HAP-1 (cell line): Measurements from ENCODE around the gene LAMTOR4.
A peak's percentile ranks its signal among the peaks of the same experiment; 100 is the strongest.
"Not testable (repeated sequence)": the region's sequence is repeated elsewhere in the genome, so short reads cannot be mapped to it uniquely, and the experiment has no call there.

ENCODE experiments used
- DNase-seq, 2 experiments: peaks; one replicate each; pipeline ENCODE4 v3.0.0-alpha.2; 2016 to 2020; ENCODE audit warnings: low spot score in 2 of 2
- H3K27me3 ChIP-seq: fragments of 250-450 bp; sonication (Bioruptor Pico); 2 replicates; pipeline ENCODE4 v1.5.1; 2020; ENCODE audit warnings: low read depth, mild to moderate bottlenecking, moderate library complexity
- H3K36me3 ChIP-seq: fragments of 250-450 bp; sonication (Bioruptor Pico); replicated peaks from 2 replicates; pipeline ENCODE4 v1.5.1; 2020; ENCODE audit warnings: mild to moderate bottlenecking
- H3K4me1 ChIP-seq: fragments of 250-450 bp; sonication (Bioruptor Pico); 2 replicates; pipeline ENCODE4 v1.5.1; 2020; ENCODE audit warnings: mild to moderate bottlenecking
- H3K4me3 ChIP-seq: fragments of 250-450 bp; sonication (Bioruptor Pico); 2 replicates; pipeline ENCODE4 v1.5.1; 2020; ENCODE audit warnings: mild to moderate bottlenecking, moderate library complexity
- H3K9me3 ChIP-seq: fragments of 250-450 bp; sonication (Bioruptor Pico); 2 replicates; pipeline ENCODE4 v1.5.1; 2020; ENCODE audit warnings: mild to moderate bottlenecking, moderate library complexity
- in situ Hi-C: fragments of 300-500 bp; cut with MboI; formaldehyde crosslinking; loops from 3 replicates; pipeline ENCODE4 v1.14.3; 2020; ENCODE audit warnings: low sequenced_read_pairs, inconsistent platforms, mixed read lengths

The LAMTOR4 gene

GRCh38 chr7:100176096-100177044 is 27.7 kb downstream of the LAMTOR4 start:
- Histone ChIP-seq H3K4me3 (peak overlapping the region; percentile 68), H3K4me1 (peaks cover 7% of the 10 kb centered on the region), H3K9me3 (no peaks in the 10 kb centered on the region), H3K36me3 (no peaks in the 10 kb centered on the region), H3K27me3 (no peaks in the 10 kb centered on the region)
- no peak for DNase-seq
- in situ Hi-C loops = no loop called here

- in situ Hi-C loops = no loop called here
- peak; percentile 91 to 99 for DNase-seq
- H3K27me3 ChIP-seq = peaks cover 2% of the 10 kb centered on the region; the same call in 1 of the 2 replicates
These were observed 28.6 kb downstream of the LAMTOR4 start, which contains the start of the genes GPC2 and STAG3 for GRCh38 chr7:100177045-100178001. Gene GPC2 (minus strand): TSS chr7:100177381. CDS start chr7:100177199, 182 bp downstream. Gene STAG3 (plus strand): TSS chr7:100177918. CDS start chr7:100180557, 2,639 bp downstream.

GRCh38 chr7:100180084-100180483 is 31.4 kb downstream of the LAMTOR4 start:
- in situ Hi-C loops, H3K36me3 ChIP-seq, H3K4me3 ChIP-seq, H3K27me3 ChIP-seq, DNase-seq, H3K9me3 ChIP-seq, H3K4me1 ChIP-seq: not testable (repeated sequence)

More at GRCh38 chr7:100177045-100178001, 28.6 kb downstream of the LAMTOR4 start, which contains the start of the genes GPC2 and STAG3:
- Histone ChIP-seq H3K9me3 (no peaks in the 10 kb centered on the region), H3K36me3 (no peaks in the 10 kb centered on the region), H3K4me3 (peak within 1 kb of the TSS; percentile 68), H3K4me1 (peaks cover 7% of the 10 kb centered on the region)

GRCh38 chr7:100182616-100183015 is 33.9 kb downstream of the LAMTOR4 start:
- H3K27me3 ChIP-seq, H3K36me3 ChIP-seq, H3K9me3 ChIP-seq, H3K4me1 ChIP-seq, in situ Hi-C loops, DNase-seq, H3K4me3 ChIP-seq: not testable (repeated sequence)

GRCh38 chr7:100183090-100183489 is 34.4 kb downstream of the LAMTOR4 start:
- H3K4me1 ChIP-seq, H3K36me3 ChIP-seq, H3K27me3 ChIP-seq, in situ Hi-C loops, H3K9me3 ChIP-seq, DNase-seq, H3K4me3 ChIP-seq: not testable (repeated sequence)

- in situ Hi-C loops = no loop called here
- H3K4me3 ChIP-seq = no peak overlapping the region
- no peaks in the 10 kb centered on the region for H3K36me3 ChIP-seq
- peaks cover 7% of the 10 kb centered on the region for H3K4me1 ChIP-seq
- peaks cover 2% of the 10 kb centered on the region; the same call in 1 of the 2 replicates for H3K27me3 ChIP-seq
- no peak for DNase-seq
- no peaks in the 10 kb centered on the region for H3K9me3 ChIP-seq
These were observed 37.0 kb downstream of the LAMTOR4 start for GRCh38 chr7:100185726-100186125.

- H3K4me3 ChIP-seq = no peak overlapping the region
- no peaks in the 10 kb centered on the region for H3K9me3 ChIP-seq
- in situ Hi-C loops = no loop called here
- DNase-seq = no peak
- no peaks in the 10 kb centered on the region for H3K27me3 ChIP-seq
- no peaks in the 10 kb centered on the region for H3K36me3 ChIP-seq
- H3K4me1 ChIP-seq = peaks cover 7% of the 10 kb centered on the region
These were observed 40.3 kb downstream of the LAMTOR4 start for GRCh38 chr7:100189061-100189460.

- DNase-seq = peak in 1 of 2 experiments; percentile 42
- no peak overlapping the region for H3K4me3 ChIP-seq
- in situ Hi-C loops = no loop called here
- no peaks in the 10 kb centered on the region for H3K27me3 ChIP-seq
- no peaks in the 10 kb centered on the region for H3K9me3 ChIP-seq
- H3K4me1 ChIP-seq = peaks cover 7% of the 10 kb centered on the region
- H3K36me3 ChIP-seq = no peaks in the 10 kb centered on the region
These were observed 41.5 kb downstream of the LAMTOR4 start for GRCh38 chr7:100190048-100190711.

GRCh38 chr7:100191775-100192174 is 43.1 kb downstream of the LAMTOR4 start:
- no peak overlapping the region for H3K4me3 ChIP-seq
- in situ Hi-C loops = no loop called here
- H3K27me3 ChIP-seq = no peaks in the 10 kb centered on the region
- no peak for DNase-seq
- no peaks in the 10 kb centered on the region for H3K36me3 ChIP-seq
- H3K4me1 ChIP-seq = peaks cover 7% of the 10 kb centered on the region
- H3K9me3 ChIP-seq = no peaks in the 10 kb centered on the region

- H3K4me3 ChIP-seq, H3K36me3 ChIP-seq, H3K27me3 ChIP-seq, H3K4me1 ChIP-seq, DNase-seq, H3K9me3 ChIP-seq, in situ Hi-C loops: not testable (repeated sequence)
These were observed 43.7 kb downstream of the LAMTOR4 start for GRCh38 chr7:100192281-100192862.

- Histone ChIP-seq H3K27me3 (no peaks in the 10 kb centered on the region), H3K36me3 (no peaks in the 10 kb centered on the region), H3K9me3 (no peaks in the 10 kb centered on the region), H3K4me3 (no peak overlapping the region), H3K4me1 (peaks cover 7% of the 10 kb centered on the region)
- in situ Hi-C loops = no loop called here
- DNase-seq = no peak
These were observed 44.3 kb downstream of the LAMTOR4 start for GRCh38 chr7:100192969-100193368.

GRCh38 chr7:100195222-100195621 is 46.5 kb downstream of the LAMTOR4 start:
- H3K9me3 ChIP-seq = no peaks in the 10 kb centered on the region
- no peaks in the 10 kb centered on the region for H3K36me3 ChIP-seq
- H3K27me3 ChIP-seq = 0 out of 2 replicates have a peak, but pooled peaks cover 3% of the 10 kb centered on the region
- no peak for DNase-seq
- peaks cover 4% of the 10 kb centered on the region for H3K4me1 ChIP-seq
- in situ Hi-C loops = no loop called here
- no peak overlapping the region for H3K4me3 ChIP-seq

- H3K27me3 ChIP-seq, H3K9me3 ChIP-seq, DNase-seq, H3K4me3 ChIP-seq, in situ Hi-C loops, H3K36me3 ChIP-seq, H3K4me1 ChIP-seq: not testable (repeated sequence)
These were observed 47.2 kb downstream of the LAMTOR4 start for GRCh38 chr7:100195901-100196322.
